MCF 10A (cell line): ENCODE data around the gene POLR3E. TPM values are rescaled to one million over a fixed set of nuclear protein-coding genes. Genes with fewer than 3 reads are reported as not detected.
A peak's percentile ranks its signal among the peaks of the same experiment; 100 is the strongest.

ENCODE experiments used
- Bru-seq: library from RNA; stranded (reverse); fragments of 400-500 nt; gene quantifications from one replicate; lab custom pipeline; 2021; lab: Mats Ljungman, UMichigan
- BruChase-seq, 2 experiments: library from RNA; stranded (reverse); fragments of 400-500 nt; gene quantifications; one replicate each; lab custom pipeline; 2021; lab: Mats Ljungman, UMichigan
- BruUV-seq: library from RNA; stranded (reverse); fragments of 400-500 nt; replicated peaks from 2 replicates; lab custom pipeline; 2021; lab: Mats Ljungman, UMichigan
- CTCF ChIA-PET: fragments of 300-600 bp; sonication (Branson Sonifier 250); formaldehyde crosslinking; extraction: SDS; loops from one replicate; lab custom pipeline; 2021; ENCODE audit warnings: antibody characterized with exemption, inconsistent platforms; lab: Yijun Ruan, JAX
- POLR2A ChIA-PET: fragments of 300-600, 350-650 bp; sonication (Branson Sonifier 250); formaldehyde crosslinking; extraction: SDS; loops from one replicate; lab custom pipeline; 2020; ENCODE audit warnings: antibody characterized with exemption, inconsistent platforms; lab: Yijun Ruan, JAX
- DNase-seq: peaks from one replicate; pipeline ENCODE4 v3.0.0-alpha.2; 2018; ENCODE audit not compliant: unreplicated experiment
- H3K27ac Mint-ChIP-seq: one replicate; pipeline ENCODE4 v1.8.0; 2022; ENCODE audit warnings: mild to moderate bottlenecking, low read depth, mixed read lengths; ENCODE audit not compliant: unreplicated experiment
- H3K27me3 Mint-ChIP-seq: one replicate; pipeline ENCODE4 v1.8.0; 2022; ENCODE audit warnings: mixed read lengths; ENCODE audit not compliant: insufficient read depth, unreplicated experiment
- H3K36me3 Mint-ChIP-seq: one replicate; pipeline ENCODE4 v1.8.0; 2022; ENCODE audit warnings: mild to moderate bottlenecking, moderate library complexity, mixed read lengths; ENCODE audit not compliant: insufficient read depth, unreplicated experiment
- H3K4me1 Mint-ChIP-seq: one replicate; pipeline ENCODE4 v1.8.0; 2022; ENCODE audit warnings: mixed read lengths; ENCODE audit not compliant: insufficient read depth, unreplicated experiment
- H3K4me3 Mint-ChIP-seq: one replicate; pipeline ENCODE4 v1.8.0; 2022; ENCODE audit warnings: mild to moderate bottlenecking, moderate library complexity, mixed read lengths; ENCODE audit not compliant: unreplicated experiment
- H3K9me3 Mint-ChIP-seq: one replicate; pipeline ENCODE4 v1.8.0; 2022; ENCODE audit warnings: mixed read lengths; ENCODE audit not compliant: unreplicated experiment
- CTCF ChIP-seq: fragments of 200-600 bp; IDR thresholded peaks from one replicate; pipeline ENCODE4 v1.8.0; 2022; ENCODE audit warnings: antibody characterized with exemption, mild to moderate bottlenecking; ENCODE audit not compliant: unreplicated experiment
- intact Hi-C: fragments of 100-400 bp; cut with micrococcal nuclease; formaldehyde crosslinking; loops from 2 replicates; pipeline ENCODE4 v1.14.1; 2022
- long read RNA-seq: library from polyadenylated mRNA; stranded (forward); transcript quantifications from one replicate; pipeline ENCODE4 v2.0.0, GENCODE V29; 2022
- total RNA-seq: library from RNA; stranded (reverse); gene quantifications from 2 replicates; pipeline ENCODE4 v1.2.3, GENCODE V29; 2022

POLR3E gene
- total RNA-seq (53.2 and 73.8 TPM in 2 replicates), Bru-seq, nascent RNA (percentile 77 among the genes with signal in this experiment), BruChase-seq, experiment 1, labeled RNA remaining after a 6-hour chase (percentile 76 among the genes with signal in this experiment), BruChase-seq, experiment 2, labeled RNA remaining after a 2-hour chase (percentile 80 among the genes with signal in this experiment)
- long read RNA-seq, transcript POLR3E-201 (21 exons, 3,697 nt): major isoform, 41 of 85 reads
- long read RNA-seq, partial matches to known transcripts: 12 of 85 reads
- long read RNA-seq, other reads (novel, unspliced or antisense): 29 of 85 reads

DNA sequence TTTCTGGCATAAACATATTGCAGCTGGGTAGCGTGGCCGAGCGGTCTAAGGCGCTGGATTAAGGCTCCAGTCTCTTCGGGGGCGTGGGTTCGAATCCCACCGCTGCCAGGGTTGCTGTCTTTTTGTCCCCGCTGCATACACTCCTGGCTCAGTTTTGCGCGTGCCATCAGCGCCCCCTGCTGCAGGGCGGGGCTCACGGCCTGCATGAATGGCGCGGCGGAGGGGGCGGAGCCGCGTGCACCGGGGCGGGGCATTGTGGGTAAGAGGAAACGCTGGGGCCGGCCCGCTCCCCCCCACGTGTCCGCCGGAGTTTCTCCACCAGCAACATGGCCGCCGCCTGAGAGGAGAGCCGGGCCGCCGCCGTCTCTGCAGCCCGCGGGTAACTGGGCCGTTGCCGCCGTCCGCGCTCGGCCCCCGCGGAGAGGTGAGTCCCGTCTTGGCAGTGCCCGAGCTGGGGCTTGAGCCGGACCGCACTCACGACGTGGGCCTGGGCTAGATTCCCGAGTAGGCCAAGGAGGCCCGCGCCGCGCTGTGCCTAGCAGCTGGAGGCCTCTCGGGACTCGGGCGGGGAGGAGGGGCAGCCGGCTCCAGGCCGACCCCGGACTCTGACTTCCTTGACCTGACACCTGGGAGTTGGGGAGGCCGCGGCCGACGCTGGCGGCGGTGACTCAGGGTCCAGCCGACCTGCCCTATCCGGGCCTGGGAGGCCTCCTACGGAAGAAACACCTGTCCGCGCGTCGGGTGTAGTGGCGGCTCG is at the start of gene POLR3E:
Gene POLR3E (plus strand): TSS at position 296 of the 757 bp plus-strand sequence. CDS start 5,560 bp downstream, outside the sequence.
- DNase-seq: peak; percentile 98
- BruUV-seq: no TSS peak
- intact Hi-C loops: loop anchor here (1.0 kb wide), 3 partner anchors 91 to 106 kb away; partner anchors contain the start of gene EEF2K
- TF ChIP-seq CTCF: peak; percentile 89
- Mint-ChIP-seq H3K9me3 (no peaks in the 10 kb centered on the region), H3K27me3 (no peaks in the 10 kb centered on the region), H3K4me3 (peak within 1 kb of the TSS; percentile 86), H3K4me1 (peaks cover 33% of the 10 kb centered on the region), H3K27ac (peak within 1 kb of the TSS; percentile 96), H3K36me3 (peaks cover 51% of the 10 kb centered on the region)
- POLR2A ChIA-PET: interaction anchor here (0.6 to 4.6 kb wide), 17 partner anchors 15 to 344 kb away, joined by 3 to 104 read pairs (median 4); partner anchors contain the start of genes EEF2K and UQCRC2
- CTCF ChIA-PET: interaction anchor here (0.6 to 6.7 kb wide), 13 partner anchors 51 to 296 kb away, joined by 3 to 64 read pairs (median 3); partner anchors contain the start of gene EEF2K

- H3K9me3 Mint-ChIP-seq: no peaks in the 10 kb centered on the region
- CTCF ChIA-PET: interaction anchor here (0.7 to 1.6 kb wide), 2 partner anchors 10 to 283 kb away, joined by 3 to 6 read pairs; no protein-coding TSS in a partner anchor
- H3K36me3 Mint-ChIP-seq: peaks cover 63% of the 10 kb centered on the region
- BruUV-seq: no TSS peak
- no peak overlapping the region for H3K27ac Mint-ChIP-seq
- H3K4me3 Mint-ChIP-seq: no peak overlapping the region
- POLR2A ChIA-PET: interaction anchor here (1.5 kb wide), 1 partner anchor 18 kb away, joined by 5 read pairs; no protein-coding TSS in a partner anchor
- intact Hi-C loops: no loop called here
- peak; percentile 51 for DNase-seq
- H3K27me3 Mint-ChIP-seq: no peaks in the 10 kb centered on the region
- TF ChIP-seq CTCF: no peak
- H3K4me1 Mint-ChIP-seq: no peaks in the 10 kb centered on the region
Measured at GRCh38 chr16:22250522-22250921, 46.7 kb upstream of the POLR3E start.

GRCh38 chr16:22252317-22252716 is 44.9 kb upstream of the POLR3E start:
- peaks cover 56% of the 10 kb centered on the region for H3K36me3 Mint-ChIP-seq
- intact Hi-C loops: no loop called here
- no peak overlapping the region for H3K4me3 Mint-ChIP-seq
- no peaks in the 10 kb centered on the region for H3K4me1 Mint-ChIP-seq
- no peak for TF ChIP-seq CTCF
- H3K9me3 Mint-ChIP-seq: no peaks in the 10 kb centered on the region
- H3K27me3 Mint-ChIP-seq: no peaks in the 10 kb centered on the region
- H3K27ac Mint-ChIP-seq: no peak overlapping the region
- ChIA-PET POLR2A (interaction anchor here (0.6 to 1.3 kb wide), 4 partner anchors 9 to 184 kb away, joined by 3 to 4 read pairs (median 4); no protein-coding TSS in a partner anchor), CTCF (interaction anchor here (0.9 kb wide), 2 partner anchors 14 to 60 kb away, joined by 3 to 6 read pairs; no protein-coding TSS in a partner anchor)
- no peak for DNase-seq
- BruUV-seq: no TSS peak
